ENCODE data around the gene SYTL4. TPM values are rescaled to one million over a fixed set of nuclear protein-coding genes. Genes with fewer than 3 reads are reported as not detected.

Gene SYTL4
- total RNA-seq, 4 donors from 2014 or later, result 1.7 to 6.4 (median 4.0) TPM

GRCh38 chrX:100635040-100635439, 96.9 kb downstream of the SYTL4 start:
- no peak overlapping the region for H3K4me3 ChIP-seq (ENCODE audit: low read depth, poor library complexity, severe bottlenecking)
- 68 to 87% methylated on average over 5 of the region's 5 CpGs for whole genome bisulfite sequencing, 2 donors
- intact Hi-C loops (cut with DNase I; ENCODE audit: low total_unique reads), result no loop called here
- no peak for DNase-seq (ENCODE audit: low spot score in 2 of 2)
- no peak for TF ChIP-seq POLR2A (IDR thresholded peaks at IDR 0.05)
- TF ChIP-seq CTCF (IDR thresholded peaks at IDR 0.05), result no peak

- no peak for DNase-seq (ENCODE audit: low spot score in 2 of 2)
- WGBS, 2 donors, result 69 to 72% methylated on average over 5 of the region's 5 CpGs
- intact Hi-C loops (cut with DNase I; ENCODE audit: low total_unique reads), result no loop called here
- TF ChIP-seq POLR2A (IDR thresholded peaks at IDR 0.05) (no peak), CTCF (IDR thresholded peaks at IDR 0.05) (no peak)
- no peak overlapping the region for H3K4me3 ChIP-seq (ENCODE audit: low read depth, poor library complexity, severe bottlenecking)
These were observed 105.9 kb downstream of the SYTL4 start for GRCh38 chrX:100625985-100626491.

Other genes with a start within 250 kb of the SYTL4 start
- gene TNMD, start 147.2 kb downstream of the SYTL4 start, total RNA-seq, result 1 to 10 TPM in 2 of 4 donors, under 1 TPM in 2; 0.84 to 1.8 (median 0.99) TPM
- 10 to 100 TPM in 3 of 4 donors, 1 to 10 TPM in 1; 8.2 to 20.1 (median 15.9) TPM for gene TSPAN6, start 95.3 kb downstream of the SYTL4 start, total RNA-seq
- 10 to 100 TPM in 1 of 4 donors, 1 to 10 TPM in 3; 8.1 to 17.6 (median 8.7) TPM for gene SRPX2, start 87.9 kb downstream of the SYTL4 start, total RNA-seq
- gene CSTF2, start 88.3 kb upstream of the SYTL4 start, total RNA-seq, result 10 to 100 TPM in 3 of 4 donors, 1 to 10 TPM in 1; 8.0 to 10.9 (median 10.6) TPM
- 1 to 10 TPM in 1 of 4 donors, under 1 TPM in 1, not detected in 2; 0.84 to 1.9 TPM for gene NOX1, start 142.2 kb upstream of the SYTL4 start, total RNA-seq
- 10 to 100 TPM; 37.9 to 68.9 (median 51.3) TPM for gene XKRX, start 196.8 kb upstream of the SYTL4 start, total RNA-seq
- gene ARL13A, start 237.6 kb upstream of the SYTL4 start, total RNA-seq, result not detected

Measured in lower leg skin (tissue), 4 donors.